ENCODE results near the gene ACVR2A. TPM values are rescaled to one million over a fixed set of nuclear protein-coding genes. Genes with fewer than 3 reads are reported as not detected.

Gene ACVR2A
- total and polyA plus RNA-seq, 10 donors = 2.0 to 15.6 (median 14.1) TPM

DNA sequence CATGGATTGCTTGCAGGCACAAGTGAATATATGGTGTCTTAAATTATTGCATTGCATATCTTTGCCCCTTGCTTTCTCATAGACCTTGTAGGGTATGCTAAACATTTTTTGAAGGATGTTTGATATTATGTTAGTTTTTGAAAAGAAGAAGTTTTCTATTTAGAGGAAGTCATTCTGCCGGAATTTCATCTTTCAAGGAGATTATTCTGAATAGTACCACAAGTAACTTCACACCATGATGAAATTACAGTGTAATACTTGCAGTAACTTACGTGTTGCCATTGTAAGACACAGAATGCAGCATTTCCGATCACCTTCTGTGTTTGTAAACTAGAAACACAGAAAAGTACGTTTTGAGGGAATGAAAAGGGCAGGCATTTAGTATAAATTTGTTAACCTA, 71.9 kb downstream of the ACVR2A start:
- Histone ChIP-seq H3K27ac (no peak overlapping the region), H3K9me3 (no peaks in the 10 kb centered on the region), H3K36me3 (peaks cover 0 to 8% (median 0%) of the 10 kb centered on the region in 6 donors), H3K4me3 (no peak overlapping the region), H3K4me1 (peaks cover 0 to 13% (median 5%) of the 10 kb centered on the region in 6 donors), H3K27me3 (replicated peaks in 1 of 7) (no peaks in the 10 kb centered on the region)
- DNase-seq = no peak
- TF ChIP-seq, protein P1, sequence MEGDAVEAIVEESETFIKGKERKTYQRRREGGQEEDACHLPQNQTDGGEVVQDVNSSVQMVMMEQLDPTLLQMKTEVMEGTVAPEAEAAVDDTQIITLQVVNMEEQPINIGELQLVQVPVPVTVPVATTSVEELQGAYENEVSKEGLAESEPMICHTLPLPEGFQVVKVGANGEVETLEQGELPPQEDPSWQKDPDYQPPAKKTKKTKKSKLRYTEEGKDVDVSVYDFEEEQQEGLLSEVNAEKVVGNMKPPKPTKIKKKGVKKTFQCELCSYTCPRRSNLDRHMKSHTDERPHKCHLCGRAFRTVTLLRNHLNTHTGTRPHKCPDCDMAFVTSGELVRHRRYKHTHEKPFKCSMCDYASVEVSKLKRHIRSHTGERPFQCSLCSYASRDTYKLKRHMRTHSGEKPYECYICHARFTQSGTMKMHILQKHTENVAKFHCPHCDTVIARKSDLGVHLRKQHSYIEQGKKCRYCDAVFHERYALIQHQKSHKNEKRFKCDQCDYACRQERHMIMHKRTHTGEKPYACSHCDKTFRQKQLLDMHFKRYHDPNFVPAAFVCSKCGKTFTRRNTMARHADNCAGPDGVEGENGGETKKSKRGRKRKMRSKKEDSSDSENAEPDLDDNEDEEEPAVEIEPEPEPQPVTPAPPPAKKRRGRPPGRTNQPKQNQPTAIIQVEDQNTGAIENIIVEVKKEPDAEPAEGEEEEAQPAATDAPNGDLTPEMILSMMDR (IDR thresholded peaks at IDR 0.05 in 8 of 11, conservative IDR thresholded peaks at IDR 0.05 in 3 of 11) = no peak
- no peak for TF ChIP-seq POLR2A (IDR thresholded peaks at IDR 0.05)
- 48 to 82% (median 75%) methylated on average over 4 of the region's 4 CpGs for WGBS, 5 donors
- intact Hi-C loops (cut with DNase I; ENCODE audit: low total_unique reads) = no loop called here

DNA sequence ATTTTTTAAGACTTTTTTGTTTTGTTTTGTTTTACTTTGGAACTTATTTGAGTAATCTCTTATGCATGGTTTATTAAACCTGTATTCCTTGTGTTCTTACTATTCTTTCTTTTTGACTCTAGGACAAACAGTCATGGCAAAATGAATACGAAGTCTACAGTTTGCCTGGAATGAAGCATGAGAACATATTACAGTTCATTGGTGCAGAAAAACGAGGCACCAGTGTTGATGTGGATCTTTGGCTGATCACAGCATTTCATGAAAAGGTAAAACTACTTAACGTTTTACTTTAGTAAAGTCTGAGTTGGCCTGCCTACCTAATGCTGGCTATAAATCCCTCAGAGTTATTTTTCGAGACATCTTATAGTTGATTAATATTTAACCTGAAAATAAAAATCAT, 72.3 kb downstream of the ACVR2A start:
- Histone ChIP-seq H3K9me3 (no peaks in the 10 kb centered on the region), H3K27ac (no peak overlapping the region), H3K4me1 (peaks cover 0 to 13% (median 5%) of the 10 kb centered on the region in 6 donors), H3K27me3 (replicated peaks in 1 of 7) (no peaks in the 10 kb centered on the region), H3K36me3 (peaks cover 0 to 8% (median 0%) of the 10 kb centered on the region in 6 donors), H3K4me3 (no peak overlapping the region)
- WGBS, 5 donors = 80 to 91% (median 84%) methylated on average over 4 of the region's 4 CpGs
- TF ChIP-seq, protein P1 (IDR thresholded peaks at IDR 0.05 in 8 of 11, conservative IDR thresholded peaks at IDR 0.05 in 3 of 11) = no peak
- no peak for TF ChIP-seq POLR2A (IDR thresholded peaks at IDR 0.05)
- TF ChIP-seq POLR2AphosphoS5 (IDR thresholded peaks at IDR 0.05) = no peak
- intact Hi-C loops (cut with DNase I; ENCODE audit: low total_unique reads) = no loop called here
- DNase-seq = no peak

DNA sequence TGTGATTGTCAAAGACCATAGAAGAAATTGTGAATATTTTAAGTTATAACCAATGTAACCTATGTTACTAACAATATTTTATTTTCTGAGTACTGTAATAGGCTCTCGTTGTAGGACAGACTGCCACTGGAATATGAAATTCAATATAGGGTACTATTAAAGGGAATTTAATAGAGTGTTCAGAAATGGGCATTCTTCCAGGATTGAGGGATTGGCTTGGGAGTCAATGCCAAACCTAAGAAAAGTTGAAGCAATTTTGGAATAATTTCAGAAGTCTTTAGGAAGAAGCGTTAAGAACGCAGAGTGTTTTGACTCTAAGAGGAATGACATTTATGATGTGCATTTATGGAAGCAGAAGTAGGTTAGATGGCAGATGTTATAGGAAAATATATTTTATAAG, 79.0 kb downstream of the ACVR2A start:
- TF ChIP-seq POLR2AphosphoS5 (IDR thresholded peaks at IDR 0.05) (no peak), POLR2A (IDR thresholded peaks at IDR 0.05) (no peak)
- TF ChIP-seq, protein P1 (IDR thresholded peaks at IDR 0.05 in 8 of 11, conservative IDR thresholded peaks at IDR 0.05 in 3 of 11) = no peak
- 82 to 88% (median 85%) methylated on average over 3 of the region's 3 CpGs for WGBS, 5 donors
- no peak for DNase-seq
- Histone ChIP-seq H3K36me3 (peaks cover 0 to 19% (median 0%) of the 10 kb centered on the region in 6 donors), H3K27me3 (replicated peaks in 1 of 7) (no peaks in the 10 kb centered on the region), H3K27ac (no peak overlapping the region), H3K4me3 (no peak overlapping the region), H3K9me3 (no peaks in the 10 kb centered on the region), H3K4me1 (peaks cover 0 to 11% (median 4%) of the 10 kb centered on the region in 6 donors)
- intact Hi-C loops (cut with DNase I; ENCODE audit: low total_unique reads) = no loop called here

DNA sequence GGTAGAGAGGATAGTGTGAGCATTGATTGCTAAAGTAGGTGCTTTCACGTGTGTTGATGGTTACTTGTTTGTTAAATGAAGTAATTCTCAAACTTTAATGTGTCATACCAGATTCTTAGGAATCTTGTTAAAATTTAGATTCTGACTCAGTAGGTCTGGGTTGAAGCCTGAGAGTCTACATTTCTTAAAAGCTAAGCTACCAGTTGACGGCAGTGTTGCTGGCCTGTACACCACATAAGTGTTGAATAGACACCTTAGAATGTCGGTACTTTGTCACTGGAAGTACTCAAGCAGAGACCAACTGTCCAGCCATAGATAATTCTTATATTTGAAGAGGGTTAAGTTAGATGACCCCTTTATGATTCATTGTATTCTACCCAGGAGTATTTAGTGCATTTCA, 79.8 kb downstream of the ACVR2A start:
- H3K9me3 ChIP-seq = no peaks in the 10 kb centered on the region
- no peak overlapping the region for H3K4me3 ChIP-seq
- H3K27me3 ChIP-seq (replicated peaks in 1 of 7) = no peaks in the 10 kb centered on the region
- H3K27ac ChIP-seq = no peak overlapping the region
- WGBS, 5 donors = 88 to 94% (median 93%) methylated on average over 3 of the region's 3 CpGs
- DNase-seq = no peak
- H3K4me1 ChIP-seq = peaks cover 0 to 11% (median 4%) of the 10 kb centered on the region in 6 donors
- no peak for TF ChIP-seq POLR2AphosphoS5 (IDR thresholded peaks at IDR 0.05)
- TF ChIP-seq, protein P1 (IDR thresholded peaks at IDR 0.05 in 8 of 11, conservative IDR thresholded peaks at IDR 0.05 in 3 of 11) = no peak
- no peak for TF ChIP-seq POLR2A (IDR thresholded peaks at IDR 0.05)
- intact Hi-C loops (cut with DNase I; ENCODE audit: low total_unique reads) = no loop called here
- H3K36me3 ChIP-seq = peaks cover 0 to 19% (median 0%) of the 10 kb centered on the region in 6 donors
